NOMO-1 treated with dmso at 0.1 percent for 144 hours (cell line): Measurements from ENCODE around the gene SUPT5H.
"Not testable (repeated sequence)": the region's sequence is repeated elsewhere in the genome, so short reads cannot be mapped to it uniquely, and the experiment has no call there.

ENCODE experiments used
- DNase-seq: peaks from one replicate; lab custom pipeline; 2025; ENCODE audit not compliant: unreplicated experiment; lab: John Stamatoyannopoulos, UW

Gene SUPT5H

DNA sequence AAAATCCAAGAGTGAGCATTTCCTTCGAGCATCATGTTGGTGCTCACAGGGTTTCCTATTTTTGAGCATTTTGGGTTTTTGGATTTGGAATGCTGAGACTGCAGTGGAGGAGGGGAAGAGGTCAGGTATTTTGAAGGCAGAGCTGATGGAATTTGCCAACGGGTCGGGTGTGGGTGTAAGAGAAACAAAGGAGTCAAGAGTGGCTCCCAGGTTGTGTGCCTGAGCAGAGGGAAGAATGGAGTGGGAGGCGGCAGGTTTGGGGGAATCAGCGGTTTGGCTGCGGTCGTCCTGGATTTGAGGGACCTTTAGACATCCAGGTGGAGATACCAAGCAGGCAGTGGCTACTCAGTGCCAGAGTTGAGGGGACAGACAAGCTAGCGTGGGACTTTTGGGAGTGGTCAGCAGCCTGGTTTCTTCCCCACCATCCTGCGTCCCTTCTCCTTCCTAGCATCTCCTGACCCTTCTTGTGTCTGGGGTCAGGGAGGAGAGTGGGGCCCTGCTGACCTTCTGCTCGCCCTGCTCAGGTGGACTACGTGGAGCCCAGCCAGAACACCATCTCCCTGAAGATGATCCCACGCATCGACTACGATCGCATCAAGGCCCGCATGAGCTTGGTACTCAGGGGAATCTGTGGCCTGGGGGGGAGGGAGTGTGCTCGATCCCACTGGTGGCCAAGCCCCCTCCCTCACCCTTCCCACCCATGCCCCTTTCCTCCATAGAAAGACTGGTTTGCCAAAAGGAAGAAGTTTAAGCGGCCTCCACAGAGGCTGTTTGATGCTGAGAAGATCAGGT, 20.8 kb downstream of the SUPT5H start:
- DNase-seq, result no peak

DNA sequence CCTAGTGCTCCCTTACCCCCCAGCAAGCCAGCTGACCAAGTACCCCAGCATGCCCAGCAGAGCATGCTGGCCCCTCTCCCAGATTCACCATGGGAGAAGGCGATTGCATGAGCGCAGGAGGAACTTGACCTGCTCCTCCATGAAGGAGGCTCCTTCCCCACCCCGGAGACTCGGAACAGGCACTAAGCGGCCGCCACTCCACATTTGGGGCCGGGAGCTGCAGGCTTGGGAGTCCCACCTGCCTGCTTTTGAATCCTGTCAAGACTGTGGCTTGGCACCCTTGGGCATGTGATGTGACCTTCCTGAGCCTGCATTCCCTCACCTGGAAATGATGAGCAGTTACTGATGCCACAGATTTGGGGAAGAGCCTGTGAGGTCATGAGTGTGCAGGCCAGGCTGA, 22.6 kb downstream of the SUPT5H start:
- no peak for DNase-seq

DNA sequence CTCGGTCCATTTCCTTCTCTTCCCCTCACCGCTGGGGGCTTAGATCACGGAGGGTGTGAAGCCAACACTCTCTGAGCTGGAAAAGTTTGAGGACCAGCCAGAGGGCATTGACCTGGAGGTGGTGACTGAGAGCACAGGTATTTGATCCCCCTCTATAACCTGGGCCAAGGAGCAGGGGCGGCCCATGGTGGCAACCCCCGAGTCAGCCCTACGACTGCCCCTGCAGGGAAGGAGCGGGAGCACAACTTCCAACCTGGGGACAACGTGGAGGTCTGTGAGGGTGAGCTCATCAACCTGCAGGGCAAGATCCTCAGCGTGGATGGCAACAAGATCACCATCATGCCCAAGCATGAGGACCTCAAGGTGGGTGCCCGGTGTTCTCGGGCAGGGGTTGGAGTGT, 23.7 kb downstream of the SUPT5H start:
- no peak for DNase-seq

DNA sequence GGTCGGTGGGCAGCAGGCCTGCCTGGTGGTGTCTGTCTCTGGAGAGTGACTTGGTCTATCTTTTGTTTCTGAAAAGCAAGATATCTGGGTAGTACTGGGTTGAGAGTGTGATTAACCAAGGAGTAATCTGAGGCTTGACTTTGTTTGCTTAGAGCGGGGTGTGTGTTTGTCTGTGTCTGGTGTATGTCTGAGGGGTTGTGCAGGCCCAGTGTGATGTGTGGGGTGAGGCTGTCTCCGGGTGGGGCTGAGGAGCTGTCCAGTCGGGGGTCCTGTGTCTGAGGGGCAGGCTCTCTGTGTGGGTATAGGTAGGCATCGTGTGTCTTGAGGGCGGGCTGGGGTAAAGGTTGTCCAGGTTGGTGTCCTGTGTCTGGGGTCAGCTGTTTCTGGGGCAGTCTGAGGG, 24.2 kb downstream of the SUPT5H start:
- DNase-seq, result no peak

DNA sequence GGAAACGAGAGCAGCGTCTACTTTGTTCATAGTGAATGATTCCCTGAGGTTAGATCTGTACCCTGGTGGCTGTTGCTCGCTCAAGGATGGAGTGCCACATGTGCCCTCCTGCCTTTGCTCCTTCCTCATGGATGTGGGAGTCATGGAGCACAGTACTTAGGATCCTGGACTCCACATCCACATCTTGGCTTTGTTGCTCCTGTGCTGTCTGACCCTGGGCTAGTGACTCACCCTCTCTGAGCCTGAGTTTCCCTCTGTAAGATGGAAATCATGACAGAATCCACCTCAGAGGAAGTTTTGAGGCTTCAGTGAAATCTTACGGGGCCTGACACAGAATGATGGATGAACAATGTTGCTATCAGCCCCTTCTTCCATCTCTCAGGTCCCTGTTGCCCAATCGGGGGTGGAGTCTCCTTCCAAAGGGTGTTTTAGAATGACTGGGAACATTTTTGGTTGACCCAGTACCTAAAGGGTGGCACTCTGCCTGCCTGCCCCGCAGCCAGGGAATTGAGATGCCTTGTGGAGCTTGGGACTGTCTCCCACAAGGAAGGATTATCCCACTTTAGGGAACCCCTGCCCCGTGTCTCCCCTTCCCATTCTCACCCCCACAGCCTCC, 25.4 kb downstream of the SUPT5H start:
- DNase-seq, result no peak

DNA sequence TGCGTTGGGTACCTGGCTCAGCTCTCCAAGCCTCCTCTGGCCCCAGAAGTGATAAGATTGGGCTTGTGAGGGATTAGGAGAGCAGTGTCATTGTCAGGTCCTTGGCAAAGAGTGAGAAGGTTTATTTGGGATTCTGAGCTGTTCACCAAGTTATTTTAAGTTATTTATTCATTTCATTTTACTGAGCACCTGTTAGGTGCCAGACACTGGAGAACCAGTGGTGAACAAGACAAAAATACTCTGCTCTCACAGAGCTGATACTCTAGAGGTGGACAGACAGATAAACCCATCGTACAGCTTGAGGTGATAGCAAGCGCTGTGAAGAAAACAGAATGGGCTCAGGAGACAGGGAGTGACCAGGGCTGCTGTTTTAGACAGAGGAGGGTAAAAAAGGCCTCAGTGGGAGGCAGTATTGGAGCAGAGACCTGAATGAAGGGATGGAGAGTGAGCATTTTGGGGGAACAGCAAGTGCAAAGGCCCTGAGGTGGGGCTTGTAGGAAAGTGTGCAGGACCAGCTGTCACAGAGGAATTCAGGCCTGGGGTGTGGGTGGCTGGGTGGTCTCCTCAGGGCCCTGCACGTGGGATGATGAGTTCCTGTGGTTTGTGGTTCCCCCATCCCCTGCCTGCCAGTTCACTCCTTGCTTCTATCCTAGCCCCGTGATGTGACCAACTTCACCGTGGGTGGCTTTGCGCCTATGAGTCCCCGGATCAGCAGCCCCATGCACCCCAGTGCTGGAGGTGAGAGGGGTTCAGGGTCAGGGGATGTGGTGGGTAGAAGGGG, 26.6 kb downstream of the SUPT5H start:
- DNase-seq, result no peak

DNA sequence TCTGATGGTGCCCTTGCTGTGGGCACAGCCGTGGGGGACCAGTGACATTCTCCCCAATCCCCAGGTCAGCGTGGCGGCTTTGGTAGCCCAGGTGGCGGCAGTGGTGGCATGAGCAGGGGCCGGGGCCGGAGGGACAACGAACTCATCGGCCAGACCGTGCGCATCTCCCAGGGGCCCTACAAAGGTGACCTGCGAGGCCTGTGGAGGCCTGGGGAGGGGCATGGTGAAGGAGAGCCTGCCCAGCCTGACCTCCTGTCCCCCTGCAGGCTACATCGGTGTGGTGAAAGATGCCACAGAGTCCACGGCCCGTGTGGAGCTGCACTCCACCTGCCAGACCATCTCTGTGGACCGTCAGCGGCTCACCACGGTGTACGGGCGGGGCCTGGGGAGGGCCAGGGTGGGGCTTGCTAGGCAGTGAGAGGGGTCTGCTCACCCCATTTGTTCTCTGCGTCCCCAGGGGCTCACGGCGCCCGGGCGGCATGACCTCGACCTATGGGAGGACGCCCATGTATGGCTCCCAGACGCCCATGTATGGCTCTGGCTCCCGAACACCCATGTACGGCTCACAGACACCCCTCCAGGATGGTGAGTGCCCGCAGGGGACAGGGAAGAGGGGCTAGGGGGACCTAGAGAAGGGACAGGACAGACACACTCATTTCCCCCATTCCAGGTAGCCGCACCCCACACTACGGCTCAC, 27.5 kb downstream of the SUPT5H start:
- no peak for DNase-seq

DNA sequence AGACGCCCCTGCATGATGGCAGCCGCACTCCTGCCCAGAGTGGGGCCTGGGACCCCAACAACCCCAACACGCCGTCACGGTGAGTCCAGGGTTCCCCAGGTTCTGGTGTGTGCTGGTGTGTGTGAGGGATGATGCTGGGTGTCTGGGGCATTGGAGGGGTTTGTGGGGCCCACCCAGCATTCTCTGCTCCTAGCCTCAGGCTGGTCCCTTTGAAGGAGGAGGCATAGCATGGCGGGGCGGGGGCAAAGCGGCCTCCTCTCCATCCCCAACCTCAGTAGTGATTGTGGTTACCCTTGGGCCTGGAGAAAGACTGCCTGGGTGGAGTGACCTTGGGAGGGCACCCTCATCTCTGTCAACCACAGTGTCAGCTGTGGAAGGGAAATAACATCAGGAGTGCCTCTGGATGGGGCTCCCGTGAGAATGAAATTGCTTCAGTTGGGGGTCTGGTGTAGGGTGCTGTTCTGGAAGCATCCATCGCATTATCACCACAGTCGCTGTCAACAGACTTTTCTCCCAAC, 28.1 kb downstream of the SUPT5H start:
- no peak for DNase-seq

DNA sequence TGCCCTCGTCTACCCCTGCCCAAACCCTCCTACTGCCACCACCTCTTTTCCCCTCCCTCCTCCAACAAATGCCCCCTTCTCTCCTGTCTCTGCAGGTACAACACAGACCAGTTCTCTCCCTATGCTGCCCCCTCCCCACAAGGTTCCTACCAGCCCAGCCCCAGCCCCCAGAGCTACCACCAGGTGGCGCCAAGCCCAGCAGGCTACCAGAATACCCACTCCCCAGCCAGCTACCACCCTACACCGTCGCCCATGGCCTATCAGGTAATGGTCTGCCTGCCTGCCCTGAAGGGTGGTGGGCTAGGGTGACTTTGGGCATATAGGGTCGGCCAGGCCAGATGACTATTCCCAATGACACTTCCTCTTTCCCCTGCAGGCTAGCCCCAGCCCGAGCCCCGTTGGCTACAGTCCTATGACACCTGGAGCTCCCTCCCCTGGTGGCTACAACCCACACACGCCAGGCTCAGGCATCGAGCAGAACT, 28.8 kb downstream of the SUPT5H start:
- DNase-seq, result no peak

DNA sequence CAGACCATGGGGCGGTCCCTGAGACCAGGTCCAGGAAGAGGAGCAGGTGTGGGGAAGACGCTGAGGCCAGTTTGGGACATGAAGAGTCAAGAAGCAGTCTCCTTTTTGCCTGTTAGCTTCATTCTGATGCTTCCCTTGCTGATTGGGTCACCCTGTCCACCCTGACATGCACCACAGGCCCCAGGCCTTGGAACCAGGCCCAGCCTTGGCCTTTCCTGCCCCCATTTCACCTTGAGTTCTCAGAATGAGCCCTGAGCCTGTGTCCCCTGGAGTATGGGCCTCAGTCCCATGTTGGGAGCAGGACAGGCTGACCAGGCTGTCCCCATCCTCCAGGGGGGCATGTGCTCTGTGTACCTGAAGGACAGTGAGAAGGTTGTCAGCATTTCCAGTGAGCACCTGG, 30.4 kb downstream of the SUPT5H start:
- no peak for DNase-seq

DNA sequence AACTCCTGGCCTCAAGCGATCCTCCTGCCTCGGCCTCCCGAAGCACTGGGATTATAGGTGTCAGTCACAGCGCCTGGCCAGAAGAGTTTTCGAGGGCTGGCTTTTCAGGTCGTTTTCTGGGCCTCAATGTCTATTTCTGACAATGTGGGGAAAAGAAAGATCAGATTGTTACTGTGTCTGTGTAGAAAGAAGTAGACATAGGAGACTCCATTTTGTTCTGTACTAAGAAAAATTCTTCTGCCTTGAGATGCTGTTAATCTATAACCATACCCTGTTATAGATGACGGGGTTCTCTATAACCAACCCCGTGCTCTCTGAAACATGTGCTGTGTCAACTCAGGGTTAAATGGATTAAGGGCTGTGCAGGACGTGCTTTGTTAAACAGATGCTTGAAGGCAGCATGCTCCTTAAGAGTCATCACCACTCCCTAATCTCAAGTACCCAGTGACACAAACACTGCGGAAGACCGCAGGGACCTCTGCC, 34.0 kb downstream of the SUPT5H start:
- DNase-seq, result not testable (repeated sequence)

DNA sequence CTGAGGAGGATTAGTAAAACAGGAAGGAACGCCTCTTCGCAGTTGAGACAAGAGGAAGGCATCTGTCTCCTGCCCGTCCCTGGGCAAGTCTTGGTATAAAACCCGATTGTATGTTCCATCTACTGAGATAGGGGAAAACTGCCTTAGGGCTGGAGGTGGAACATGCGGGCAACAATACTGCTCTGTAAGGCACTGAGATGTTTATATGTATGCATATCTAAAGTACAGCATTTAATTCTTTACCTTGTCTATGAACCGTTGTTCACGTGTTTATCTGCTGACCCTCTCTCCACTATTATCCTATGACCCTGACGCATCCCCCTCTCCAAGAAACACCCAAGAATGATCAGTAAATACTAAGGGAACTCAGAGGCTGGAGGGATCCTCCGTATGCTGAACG, 34.5 kb downstream of the SUPT5H start:
- no peak for DNase-seq

DNA sequence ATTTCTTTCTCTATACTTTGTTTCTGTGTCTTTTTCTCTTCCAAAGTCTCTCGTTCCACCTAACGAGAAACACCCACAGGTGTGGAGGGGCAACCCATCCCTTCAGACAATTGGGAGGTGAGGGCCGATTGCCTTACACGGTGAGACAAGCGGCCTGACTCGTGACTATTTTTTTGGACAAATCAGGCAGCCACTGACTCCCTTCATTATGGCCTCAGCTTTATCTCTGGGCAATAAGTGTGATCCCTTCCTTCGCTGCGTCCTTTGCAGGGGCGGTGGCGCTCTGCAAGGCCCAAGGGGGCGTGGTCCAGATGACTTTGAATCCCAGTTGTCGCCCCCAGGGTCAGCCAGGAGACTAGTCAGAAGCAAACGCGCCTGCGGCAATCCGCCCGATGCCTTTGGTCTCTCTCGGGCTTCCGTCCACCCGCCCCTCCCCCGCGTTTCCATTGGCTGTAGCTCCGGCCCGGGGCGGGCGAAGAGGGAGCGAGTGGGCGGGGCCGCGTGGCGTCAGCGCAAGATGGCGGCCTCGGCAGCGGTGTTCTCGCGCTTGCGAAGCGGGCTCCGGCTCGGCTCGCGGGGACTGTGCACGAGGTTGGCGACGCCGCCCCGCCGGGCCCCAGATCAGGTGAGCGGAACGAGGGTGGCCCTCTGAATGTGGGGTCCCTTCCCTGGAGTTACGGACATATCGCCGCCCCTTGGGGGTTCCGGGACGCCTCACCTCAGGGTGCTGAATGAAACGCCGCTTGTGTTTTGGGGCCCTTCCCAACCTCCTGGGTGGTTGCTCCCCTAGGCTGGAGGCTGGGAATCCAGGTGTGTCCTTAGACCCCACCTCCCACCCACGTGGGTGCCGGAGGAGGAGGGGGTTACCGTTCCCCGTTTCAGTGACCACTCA, 35.2 kb downstream of the SUPT5H start, which contains the start of gene TIMM50:
TSS of gene TIMM50 (plus strand) at position 502 of the 892 bp plus-strand sequence. CDS start at position 518, 16 bp downstream.
- peak; percentile 87 for DNase-seq

DNA sequence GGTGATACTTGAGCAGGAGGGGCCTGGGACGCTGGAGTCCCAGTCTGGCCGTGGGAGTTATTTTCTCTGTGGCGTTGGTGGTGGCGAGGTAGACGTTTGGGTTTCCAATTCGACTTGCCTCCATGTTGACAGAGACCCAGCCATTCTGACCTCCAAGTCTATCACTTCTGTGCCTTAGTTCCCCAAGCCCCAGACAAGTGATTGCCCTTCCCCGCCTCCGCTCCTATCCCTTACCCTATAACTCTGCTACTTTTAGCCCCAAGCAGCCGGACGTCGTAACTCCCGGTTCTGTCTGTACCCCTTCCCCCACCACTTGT, 35.8 kb downstream of the SUPT5H start:
- DNase-seq, result no peak

DNA sequence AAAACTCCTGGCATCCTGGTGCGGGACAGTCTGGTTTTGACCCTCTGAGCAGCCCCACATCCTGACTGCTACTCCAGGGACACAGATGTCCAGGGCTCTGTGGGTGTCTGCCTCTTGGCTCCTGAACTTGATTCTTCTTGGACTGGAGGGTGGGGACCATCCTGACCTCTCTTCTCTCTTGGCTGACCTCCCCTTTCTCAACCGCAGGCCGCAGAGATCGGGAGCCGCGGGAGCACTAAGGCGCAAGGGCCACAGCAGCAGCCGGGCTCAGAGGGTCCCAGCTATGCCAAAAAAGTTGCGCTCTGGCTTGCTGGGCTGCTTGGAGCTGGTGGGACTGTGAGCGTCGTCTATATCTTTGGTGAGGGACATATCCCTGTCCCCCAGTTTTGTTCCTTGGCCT, 36.3 kb downstream of the SUPT5H start:
- DNase-seq, result no peak

DNA sequence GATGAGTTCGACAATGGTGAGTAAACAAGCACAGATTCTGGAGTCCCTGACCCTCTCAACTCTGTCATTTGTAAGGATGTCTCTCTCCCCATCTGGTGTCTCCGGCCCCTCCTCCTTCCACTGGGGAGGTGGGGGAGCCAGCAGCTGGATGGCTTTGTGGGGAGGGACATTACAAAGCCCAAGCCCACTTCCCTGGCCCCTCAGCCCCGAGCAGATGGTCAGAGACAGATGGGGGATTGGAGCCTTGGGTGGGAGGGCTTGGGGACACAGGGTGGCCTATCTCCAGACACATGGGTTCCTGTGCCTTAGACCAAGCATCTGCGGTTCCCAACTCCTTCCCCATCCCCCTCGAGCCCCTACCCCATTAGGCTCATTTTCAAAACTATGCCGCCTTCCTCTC, 37.8 kb downstream of the SUPT5H start:
- DNase-seq, result no peak

DNA sequence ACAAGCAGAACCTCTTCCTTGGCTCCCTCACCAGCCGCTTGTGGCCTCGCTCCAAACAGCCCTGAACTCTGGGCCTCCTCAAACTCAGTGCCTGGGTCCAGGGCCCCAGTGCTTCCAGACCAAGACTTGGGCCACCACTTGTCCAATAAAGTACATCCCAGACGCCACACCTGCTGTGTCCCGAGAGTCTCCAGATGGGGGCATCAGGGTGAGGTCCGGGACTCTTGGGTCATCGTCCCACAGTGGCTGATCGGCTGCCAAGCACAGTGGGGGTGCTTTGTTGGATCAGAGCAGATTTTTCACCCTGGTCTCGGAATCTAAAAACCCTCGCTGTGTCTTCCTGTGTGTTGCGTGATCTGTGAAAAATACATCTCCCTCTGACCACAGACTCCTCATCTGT, 44.4 kb downstream of the SUPT5H start:
- DNase-seq, result no peak

DNA sequence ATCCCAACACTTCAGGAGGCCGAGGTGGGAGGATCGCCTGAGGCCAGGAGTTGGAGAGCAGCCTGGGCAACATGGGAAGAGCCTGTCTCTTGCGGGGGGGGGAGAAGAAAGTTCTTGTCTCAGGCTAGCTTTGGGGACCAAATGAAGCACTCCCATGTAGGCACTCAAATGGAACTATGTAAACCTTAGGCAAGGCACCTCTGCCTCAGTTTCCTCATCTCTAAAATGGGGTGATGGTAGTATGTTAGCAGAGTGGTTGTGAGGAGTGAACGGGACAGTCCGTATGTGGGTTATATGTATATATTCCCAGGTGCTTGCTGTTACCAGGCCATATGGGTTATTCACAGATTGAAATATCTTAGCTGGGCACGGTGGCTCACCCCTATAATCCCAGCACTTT, 46.8 kb downstream of the SUPT5H start:
- DNase-seq, result no peak

DNA sequence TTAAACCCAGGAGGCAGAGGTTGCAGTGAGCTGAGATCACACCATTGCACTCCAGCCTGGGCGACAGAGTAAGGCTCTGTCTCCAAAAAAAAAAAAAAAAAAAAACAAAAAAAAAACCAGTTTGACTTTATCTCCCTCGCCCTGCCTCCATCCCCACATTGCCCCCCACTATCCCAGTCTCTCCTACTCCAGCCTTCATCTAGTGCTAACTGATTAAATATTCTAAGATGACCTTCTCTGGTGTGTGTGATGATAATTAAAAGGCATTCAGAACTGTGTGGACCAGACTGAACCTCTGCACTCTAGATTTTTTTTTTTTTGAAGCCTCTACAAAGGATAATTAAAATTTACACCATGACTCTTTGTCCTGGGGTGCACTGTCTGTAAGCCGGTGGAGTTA, 47.4 kb downstream of the SUPT5H start:
- no peak for DNase-seq

DNA sequence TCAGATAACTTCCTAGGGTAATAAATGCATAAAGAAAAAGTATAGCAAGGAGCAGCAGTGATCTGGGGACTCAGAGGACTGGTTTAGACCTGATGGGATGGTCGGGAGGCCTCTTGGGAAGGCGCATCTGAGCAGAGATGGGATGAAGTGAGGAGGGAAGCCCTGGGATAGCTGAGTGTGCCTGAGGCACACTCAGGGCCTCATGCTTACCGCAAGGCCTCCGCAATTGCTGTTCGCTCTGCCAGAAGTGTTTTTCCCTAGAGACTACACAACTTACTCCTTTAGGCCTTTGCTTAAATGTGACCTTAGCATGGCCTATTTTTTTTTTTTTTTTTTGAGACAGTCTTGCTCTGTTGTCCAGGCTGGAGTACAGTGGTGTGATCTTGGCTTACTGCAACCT, 49.3 kb downstream of the SUPT5H start:
- DNase-seq, result no peak
